Measurements from ENCODE around the gene RAB20. TPM values are rescaled to one million over a fixed set of nuclear protein-coding genes. Genes with fewer than 3 reads are reported as not detected.

RAB20 gene
- total RNA-seq, 1 experiment from 2014 or later: 10.6 TPM

DNA sequence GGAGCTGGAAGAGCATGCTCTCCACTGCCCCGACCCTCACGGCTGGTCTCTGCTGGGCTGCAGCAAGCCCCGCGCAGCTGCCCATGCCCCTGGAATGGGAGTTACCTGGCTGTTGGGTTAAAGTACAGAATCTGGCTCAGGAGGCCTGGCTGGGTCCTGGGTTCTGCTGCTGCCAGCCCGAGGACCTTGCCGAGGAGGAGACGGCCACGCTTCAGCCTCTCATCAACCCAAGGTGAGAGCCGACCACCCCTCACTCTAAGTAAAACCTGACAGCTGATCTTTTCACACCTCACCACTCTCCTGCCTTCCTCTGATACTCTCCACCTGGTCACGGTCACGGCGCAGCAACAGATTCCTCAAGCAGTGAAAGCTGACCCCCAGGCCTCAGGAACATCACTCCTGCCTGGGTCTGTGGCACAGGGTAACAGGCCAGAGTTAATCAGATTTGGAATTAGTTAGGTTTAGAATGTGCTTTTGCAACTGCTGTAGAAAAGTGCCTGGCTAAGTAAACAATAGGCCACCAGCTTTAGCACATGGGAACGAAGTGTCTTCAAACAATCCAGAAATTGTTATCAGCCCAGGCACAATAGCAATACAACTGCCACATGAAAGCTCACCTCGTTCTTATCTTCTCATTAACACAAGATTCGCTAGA is 20.5 kb downstream of the RAB20 start:
- Histone ChIP-seq H3K4me1 (ENCODE audit: control insufficient read depth in 1 of 2, insufficient read depth in 2 of 2, low read length in 2 of 2) (peaks cover 2% of the 10 kb centered on the region in 2 experiments; a peak in 3 of 4 replicates), H3K4me2 (ENCODE audit: low read length) (no peak overlapping the region), H3K4me3 (replicated peaks in 1 of 2; ENCODE audit: low read depth in 1 of 2, low read length in 2 of 2) (no peak overlapping the region), H2AFZ (ENCODE audit: low read depth, low read length, poor library complexity, severe bottlenecking) (no peak overlapping the region), H3K79me2 (ENCODE audit: insufficient read depth, low read length) (0 out of 2 replicates have a peak, but pooled peaks cover 6% of the 10 kb centered on the region), H3K27ac (ENCODE audit: low read depth, low read length) (no peak overlapping the region), H3K9ac (ENCODE audit: low read length) (no peak overlapping the region), H3K36me3 (ENCODE audit: control insufficient read depth in 1 of 2, insufficient read depth in 2 of 2, low read length in 2 of 2) (no peaks in the 10 kb centered on the region), H3K9me2 (ENCODE audit: insufficient read depth) (no peaks in the 10 kb centered on the region), H4K20me1 (ENCODE audit: insufficient read depth) (no peaks in the 10 kb centered on the region), H3K27me3 (ENCODE audit: insufficient read depth, low read length) (no peaks in the 10 kb centered on the region), H3K9me3 (ENCODE audit: control insufficient read depth in 1 of 2, insufficient read depth in 1 of 2, low read depth in 1 of 2, low read length in 2 of 2) (peaks cover 0 to 7% of the 10 kb centered on the region in 2 experiments; a peak in 1 of 4 replicates)
- no TSS peak for BruUV-seq (replicated peaks)
- TF ChIP-seq ZFX (IDR thresholded peaks at IDR 0.05) (no peak), CBX3 (IDR thresholded peaks at IDR 0.05; ENCODE audit: low read depth) (no peak), SIN3A (IDR thresholded peaks at IDR 0.05; ENCODE audit: low read depth) (no peak), ATF3 (IDR thresholded peaks at IDR 0.05) (no peak), CTCF (IDR thresholded peaks at IDR 0.05 in 2 of 3, conservative IDR thresholded peaks at IDR 0.05 in 1 of 3; ENCODE audit: borderline replicate concordance in 1 of 3, insufficient read depth in 1 of 3, low read depth in 2 of 3, low read length in 2 of 3) (no peak), SP1 (IDR thresholded peaks at IDR 0.05; ENCODE audit: low read depth) (no peak)
- ChIA-PET POLR2A (no interaction called here), RAD21 (ENCODE audit: low non-redundant PET in 1 of 2, low total read pairs in 2 of 2, uncharacterized antibody in 2 of 2, unreplicated experiment in 2 of 2) (no interaction called here), CTCF (no interaction called here)
- intact Hi-C loops (cut with micrococcal nuclease): no loop called here
- ATAC-seq (no peak), DNase-seq (ENCODE audit: low read depth, low spot score) (no peak)

DNA sequence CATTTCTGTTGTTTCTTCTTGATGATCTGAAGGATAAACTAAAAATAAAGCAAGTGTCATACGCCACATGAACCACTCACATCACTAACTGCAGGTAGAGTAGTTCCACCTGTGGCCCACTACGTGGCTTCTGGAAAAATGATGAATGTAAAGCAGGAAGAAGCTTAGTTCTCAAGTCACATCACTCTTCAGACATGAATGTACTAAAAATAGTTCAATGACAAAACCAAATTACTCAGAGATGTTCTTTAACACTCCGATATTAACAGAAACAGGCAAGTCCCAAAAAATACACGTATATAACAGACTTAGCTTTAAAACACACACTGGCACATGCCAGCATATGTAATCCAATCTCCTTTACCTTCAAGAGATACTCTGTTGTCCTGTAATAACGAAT is 21.6 kb downstream of the RAB20 start:
- H3K4me1 ChIP-seq (ENCODE audit: control insufficient read depth in 1 of 2, insufficient read depth in 2 of 2, low read length in 2 of 2): peaks cover 0 to 8% of the 10 kb centered on the region in 2 experiments; a peak in 1 of 4 replicates
- H3K27ac ChIP-seq (ENCODE audit: low read depth, low read length): no peak overlapping the region
- ATAC-seq: no peak
- BruUV-seq (replicated peaks): no TSS peak
- H3K9ac ChIP-seq (ENCODE audit: low read length): no peak overlapping the region
- H3K4me3 ChIP-seq (replicated peaks in 1 of 2; ENCODE audit: low read depth in 1 of 2, low read length in 2 of 2): no peak overlapping the region
- ChIA-PET RAD21 (ENCODE audit: low non-redundant PET in 1 of 2, low total read pairs in 2 of 2, uncharacterized antibody in 2 of 2, unreplicated experiment in 2 of 2) (no interaction called here), POLR2A (no interaction called here), CTCF (no interaction called here)
- intact Hi-C loops (cut with micrococcal nuclease): no loop called here
- DNase-seq (ENCODE audit: low read depth, low spot score): no peak
- H2AFZ ChIP-seq (ENCODE audit: low read depth, low read length, poor library complexity, severe bottlenecking): no peak overlapping the region
- no peaks in the 10 kb centered on the region for H3K27me3 ChIP-seq (ENCODE audit: insufficient read depth, low read length)
- no peak overlapping the region for H3K4me2 ChIP-seq (ENCODE audit: low read length)
- no peaks in the 10 kb centered on the region for H3K9me2 ChIP-seq (ENCODE audit: insufficient read depth)
- no peaks in the 10 kb centered on the region for H3K36me3 ChIP-seq (ENCODE audit: control insufficient read depth in 1 of 2, insufficient read depth in 2 of 2, low read length in 2 of 2)
- H3K9me3 ChIP-seq (ENCODE audit: control insufficient read depth in 1 of 2, insufficient read depth in 1 of 2, low read depth in 1 of 2, low read length in 2 of 2): peaks cover 0 to 7% of the 10 kb centered on the region in 2 experiments; a peak in 1 of 4 replicates
- H4K20me1 ChIP-seq (ENCODE audit: insufficient read depth): no peaks in the 10 kb centered on the region
- H3K79me2 ChIP-seq (ENCODE audit: insufficient read depth, low read length): 0 out of 2 replicates have a peak, but pooled peaks cover 6% of the 10 kb centered on the region
- TF ChIP-seq EGR1 (IDR thresholded peaks at IDR 0.05; ENCODE audit: low read depth) (no peak), CBX3 (IDR thresholded peaks at IDR 0.05; ENCODE audit: low read depth) (no peak), ATF3 (IDR thresholded peaks at IDR 0.05) (no peak), POLR2AphosphoS5 (IDR thresholded peaks at IDR 0.05; ENCODE audit: low read depth, low read length) (no peak), ZNF274 (IDR thresholded peaks at IDR 0.05; ENCODE audit: low read depth, low read length) (no peak), EZH2phosphoT487 (IDR thresholded peaks at IDR 0.05; ENCODE audit: borderline replicate concordance) (no peak), POLR2A (IDR thresholded peaks at IDR 0.05; ENCODE audit: borderline replicate concordance, extremely low read depth, insufficient read depth, insufficient read length) (no peak), RAD21 (IDR thresholded peaks at IDR 0.05; ENCODE audit: low read depth) (no peak), SRF (IDR thresholded peaks at IDR 0.05; ENCODE audit: low read depth) (no peak), CEBPB (IDR thresholded peaks at IDR 0.05; ENCODE audit: low read depth) (no peak), ZFX (IDR thresholded peaks at IDR 0.05) (no peak), YY1 (IDR thresholded peaks at IDR 0.05; ENCODE audit: extremely low read depth, insufficient replicate concordance, low read depth, low read length) (no peak)

All from HCT116 (cell line).